H1 (cell line): ENCODE results near the gene TMPRSS3. TPM values are rescaled to one million over a fixed set of nuclear protein-coding genes. Genes with fewer than 3 reads are reported as not detected.

Experiments
- CTCF ChIA-PET: fragments of 300-600 bp; sonication (Branson Sonifier 250); formaldehyde crosslinking; loops from one replicate; lab custom pipeline; 2021; ENCODE audit not compliant: partially characterized antibody; lab: Charles Lee
- POLR2A ChIA-PET: fragments of 300-600 bp; sonication (Branson Sonifier 250); formaldehyde crosslinking; loops from one replicate; lab custom pipeline; 2021; ENCODE audit warnings: inconsistent platforms; ENCODE audit not compliant: partially characterized antibody; lab: Charles Lee
- DNase-seq, 2 experiments: peaks; one replicate each; pipeline versions ENCODE4 v3.0.0 to v3.0.0-alpha.2; 2010 to 2022; ENCODE audit warnings: low spot score in 2 of 2, low read depth in 1 of 2, mixed read lengths in 1 of 2
- FAIRE-seq: peaks from 2 replicates; lab custom pipeline; 2011; peaks lifted over from hg19 to GRCh38; lab: Jason Lieb, UNC
- H2AFZ ChIP-seq: 2 replicates; pipeline ENCODE4 v1.8.1; 2012; ENCODE audit warnings: low read length, inconsistent platforms
- H2AK5ac ChIP-seq: 2 replicates; pipeline ENCODE4 v1.6.1; 2013; ENCODE audit warnings: low read depth, low read length
- H2BK120ac ChIP-seq: replicated peaks from 2 replicates; pipeline ENCODE3; 2013; ENCODE audit warnings: low read depth, low read length, inconsistent platforms
- H2BK12ac ChIP-seq: 2 replicates; pipeline ENCODE4 v1.6.1; 2013; ENCODE audit warnings: low read depth, low read length
- H2BK15ac ChIP-seq: 2 replicates; pipeline ENCODE4 v1.6.1; 2013; ENCODE audit warnings: low read length
- H2BK20ac ChIP-seq: 2 replicates; pipeline ENCODE4 v1.6.1; 2013; ENCODE audit warnings: low read length
- H2BK5ac ChIP-seq: 2 replicates; pipeline ENCODE4 v1.6.1; 2013; ENCODE audit warnings: low read depth, low read length
- H3K14ac ChIP-seq: 2 replicates; pipeline ENCODE4 v1.6.1; 2013; ENCODE audit warnings: inconsistent platforms; ENCODE audit not compliant: insufficient read length
- H3K18ac ChIP-seq: 2 replicates; pipeline ENCODE4 v1.6.1; 2013; ENCODE audit warnings: low read length; ENCODE audit errors: extremely low read depth
- H3K23ac ChIP-seq: 2 replicates; pipeline ENCODE4 v1.6.1; 2013; ENCODE audit warnings: inconsistent platforms; ENCODE audit not compliant: insufficient read length
- H3K23me2 ChIP-seq: 2 replicates; pipeline ENCODE4 v1.6.1; 2013; ENCODE audit warnings: low read depth, low read length
- H3K27ac ChIP-seq: 2 replicates; pipeline ENCODE4 v1.6.1; 2011; ENCODE audit warnings: low read depth, low read length, inconsistent platforms
- H3K27me3 ChIP-seq, 4 experiments: replicated peaks in 1 of 4; 1 replicate in 1 of 4; 2 replicates in 3 of 4; pipeline versions ENCODE4 v1.6.1 to v1.8.1; 2011 to 2013; ENCODE audit warnings: low read length in 3 of 4, mild to moderate bottlenecking in 3 of 4, inconsistent platforms in 2 of 4, mixed read lengths in 2 of 4, moderate library complexity in 1 of 4; ENCODE audit not compliant: control insufficient read depth in 3 of 4, insufficient read depth in 3 of 4; ENCODE audit errors: extremely low read depth in 1 of 4
- H3K36me3 ChIP-seq, 4 experiments: 2 replicates each; pipeline versions ENCODE4 v1.6.1 to v1.8.1; 2011 to 2013; ENCODE audit warnings: mild to moderate bottlenecking in 4 of 4, low read length in 3 of 4, moderate library complexity in 2 of 4, control low read depth in 1 of 4, inconsistent platforms in 1 of 4; ENCODE audit not compliant: insufficient read depth in 4 of 4, control insufficient read depth in 2 of 4
- H3K4ac ChIP-seq: replicated peaks from 2 replicates; pipeline ENCODE3; 2013; ENCODE audit warnings: low read length, low read depth, mixed read lengths, inconsistent platforms; ENCODE audit not compliant: insufficient read length
- H3K4me1 ChIP-seq, 4 experiments: replicated peaks in 1 of 4; 1 replicate in 1 of 4; 2 replicates in 3 of 4; pipeline versions ENCODE4 v1.6.1 to v1.8.1; 2011 to 2013; ENCODE audit warnings: low read length in 3 of 4, inconsistent platforms in 2 of 4, mixed read lengths in 1 of 4; ENCODE audit not compliant: insufficient read depth in 4 of 4, control insufficient read depth in 3 of 4
- H3K4me2 ChIP-seq, 2 experiments: 2 replicates each; pipeline versions ENCODE4 v1.6.1 to v1.8.1; 2011 to 2013; ENCODE audit warnings: low read depth in 2 of 2, low read length in 2 of 2, control low read depth in 1 of 2, inconsistent platforms in 1 of 2, mild to moderate bottlenecking in 1 of 2; ENCODE audit not compliant: insufficient read depth in 1 of 2
- H3K4me3 ChIP-seq, 4 experiments: fragments of 200-600, 300-600 bp in 1 of 4; sonication (generic), shearing (Covaris generic), sonication (Bioruptor Twin) in 1 of 4; 2 replicates each; pipeline versions ENCODE4 v1.5.1 to v1.8.1; 2011 to 2016; ENCODE audit warnings: low read length in 4 of 4, low read depth in 3 of 4, control low read depth in 2 of 4, inconsistent platforms in 2 of 4, mild to moderate bottlenecking in 2 of 4, mixed read lengths in 1 of 4, moderate library complexity in 1 of 4; ENCODE audit not compliant: insufficient read depth in 2 of 4; ENCODE audit errors: extremely low read depth in 1 of 4
- H3K56ac ChIP-seq: replicated peaks from 2 replicates; pipeline ENCODE3; 2013; ENCODE audit warnings: low read depth, mild to moderate bottlenecking, mixed read lengths, low read length, inconsistent platforms; ENCODE audit not compliant: insufficient read length
- H3K79me1 ChIP-seq: 2 replicates; pipeline ENCODE4 v1.6.1; 2013; ENCODE audit warnings: low read depth, low read length, control low read depth
- H3K79me2 ChIP-seq, 2 experiments: 2 replicates each; pipeline versions ENCODE4 v1.6.1 to v1.8.1; 2012 to 2013; ENCODE audit warnings: low read length in 2 of 2, mild to moderate bottlenecking in 2 of 2, inconsistent platforms in 1 of 2; ENCODE audit not compliant: insufficient read depth in 2 of 2, control insufficient read depth in 1 of 2
- H3K9ac ChIP-seq, 4 experiments: replicated peaks in 1 of 4; 1 replicate in 1 of 4; 2 replicates in 3 of 4; pipeline versions ENCODE4 v1.6.1 to v1.8.1; 2011 to 2013; ENCODE audit warnings: low read depth in 3 of 4, low read length in 3 of 4, control low read depth in 2 of 4, mild to moderate bottlenecking in 2 of 4, moderate library complexity in 2 of 4, inconsistent platforms in 1 of 4; ENCODE audit errors: extremely low read depth in 1 of 4
- H3K9me3 ChIP-seq, 2 experiments: 2 replicates each; pipeline versions ENCODE4 v1.6.1 to v1.8.1; 2012 to 2013; ENCODE audit warnings: mild to moderate bottlenecking in 2 of 2, moderate library complexity in 2 of 2, control low read depth in 1 of 2, inconsistent platforms in 1 of 2, low read depth in 1 of 2, low read length in 1 of 2, mixed read lengths in 1 of 2; ENCODE audit not compliant: insufficient read depth in 2 of 2
- H4K20me1 ChIP-seq, 2 experiments: replicated peaks in 1 of 2; 2 replicates each; pipeline versions ENCODE3 to v1.8.1; 2011 to 2013; ENCODE audit warnings: inconsistent platforms in 2 of 2, low read length in 2 of 2, mild to moderate bottlenecking in 1 of 2; ENCODE audit not compliant: insufficient read depth in 2 of 2, control insufficient read depth in 1 of 2
- H4K5ac ChIP-seq: 2 replicates; pipeline ENCODE4 v1.6.1; 2013; ENCODE audit warnings: low read length, low read depth, mixed read lengths, inconsistent platforms; ENCODE audit not compliant: insufficient read length
- H4K8ac ChIP-seq: 2 replicates; pipeline ENCODE4 v1.8.0; 2013; ENCODE audit warnings: mild to moderate bottlenecking, moderate library complexity, low read length, inconsistent platforms; ENCODE audit not compliant: insufficient read depth; ENCODE audit errors: extremely low read depth
- H4K91ac ChIP-seq: replicated peaks from 2 replicates; pipeline ENCODE3; 2013; ENCODE audit warnings: low read length, mixed read lengths, inconsistent platforms; ENCODE audit not compliant: insufficient read length
- ASH2L ChIP-seq: fragments of 200-600, 300-600 bp; sonication (generic); IDR thresholded peaks from one replicate; pipeline ENCODE4 v1.7.1; 2017; ENCODE audit warnings: low read length
- CBX8 ChIP-seq: fragments of 300-800, 300-1000 bp; sonication (generic); IDR thresholded peaks from 2 replicates; pipeline ENCODE4 v1.7.1; 2016; ENCODE audit warnings: low read depth, low read length, borderline replicate concordance
- EGR1 ChIP-seq: IDR thresholded peaks from 2 replicates; pipeline ENCODE4 v1.6.1; 2011; ENCODE audit warnings: low read depth, low read length, borderline replicate concordance
- JUN ChIP-seq: IDR thresholded peaks from 2 replicates; pipeline ENCODE4 v1.6.1; 2011; ENCODE audit warnings: low read depth, mild to moderate bottlenecking, improper control_type of control experiment, low read length
- JUND ChIP-seq: IDR thresholded peaks from 2 replicates; pipeline ENCODE4 v1.6.1; 2011; ENCODE audit warnings: mild to moderate bottlenecking, improper control_type of control experiment, low read length
- NRF1 ChIP-seq: IDR thresholded peaks from 2 replicates; pipeline ENCODE4 v1.6.1; 2011; ENCODE audit warnings: mild to moderate bottlenecking, low read depth, low read length, improper control_type of control experiment
- POLR2A ChIP-seq, 2 experiments: IDR thresholded peaks; 1 replicate in 1 of 2; 2 replicates in 1 of 2; pipeline ENCODE4 v1.6.1; 2011; ENCODE audit warnings: low read depth in 2 of 2, low read length in 2 of 2, mild to moderate bottlenecking in 2 of 2; ENCODE audit errors: control extremely low read depth in 1 of 2
- RBBP5 ChIP-seq: IDR thresholded peaks from 2 replicates; pipeline ENCODE4 v1.7.1; 2012; ENCODE audit warnings: low read depth, mild to moderate bottlenecking, inconsistent platforms, low read length, moderate library complexity, borderline replicate concordance
- SAP30 ChIP-seq: fragments of 300-600 bp; sonication (generic); IDR thresholded peaks from 2 replicates; pipeline ENCODE4 v1.7.1; 2012; ENCODE audit warnings: low read length, moderate library complexity, mild to moderate bottlenecking, inconsistent platforms; ENCODE audit not compliant: insufficient read depth, insufficient replicate concordance
- SP1 ChIP-seq: IDR thresholded peaks from 2 replicates; pipeline ENCODE4 v1.6.1; 2011; ENCODE audit warnings: low read depth, low read length
- TAF7 ChIP-seq: optimal IDR thresholded peaks from 2 replicates; pipeline ENCODE3; 2011; ENCODE audit warnings: low read depth, mild to moderate bottlenecking, inconsistent platforms, low read length, moderate library complexity, borderline replicate concordance
- TEAD4 ChIP-seq: IDR thresholded peaks from 2 replicates; pipeline ENCODE4 v1.6.1; 2012; ENCODE audit warnings: low read depth, low read length, inconsistent platforms, mixed read lengths
- YY1 ChIP-seq: IDR thresholded peaks from 2 replicates; pipeline ENCODE4 v1.6.1; 2011; ENCODE audit warnings: low read depth, mild to moderate bottlenecking, low read length
- WGBS, 2 experiments: shearing (Covaris generic) in 1 of 2; methylation state at CpG; one replicate each; pipeline versions ENCODE4 v1.1.6 to v1.1.7; 2013 to 2015; ENCODE audit warnings: low lambda C conversion rate in 2 of 2, mixed read lengths in 2 of 2, inconsistent platforms in 1 of 2, low coverage in 1 of 2, missing lambda C conversion rate in 1 of 2; ENCODE audit not compliant: insufficient replicate concordance in 2 of 2, insufficient coverage in 1 of 2, insufficient read length in 1 of 2; ENCODE audit errors: extremely low coverage in 1 of 2, missing lambda C conversion rate in 1 of 2; 5-methylcytosine and 5-hydroxymethylcytosine counted together
- polyA plus RNA-seq, 7 experiments: library from polyadenylated mRNA; depleted of rRNA in 3 of 7; stranded (reverse) in 5 of 7; unstranded in 2 of 7; fragments of >200 nt in 5 of 7; fragments of 200-250 nt in 2 of 7; gene quantifications; 1 replicate in 5 of 7; 2 replicates in 1 of 7; 4 replicates in 1 of 7; pipeline versions ENCODE4 v1.2.1 to v1.2.3, GENCODE V29; 2011 to 2013; ENCODE audit warnings: missing spikeins in 2 of 7, mixed read lengths in 2 of 7
- total RNA-seq: library from RNA; stranded (reverse); fragmentation: NEBNext Ultra II Directional; extraction: Animal tissue kit (Norgen Biotek cat#: 25700); gene quantifications from 2 replicates; pipeline ENCODE4 v1.2.1, GENCODE V29; 2021
- TF ChIP-seq, protein P1 (sequence below): IDR thresholded peaks from 2 replicates; pipeline ENCODE4 v1.6.1; 2011; ENCODE audit warnings: low read depth, mild to moderate bottlenecking, low read length; ENCODE audit not compliant: insufficient read depth

The TMPRSS3 gene
- total and polyA plus RNA-seq, 2 of the 8 experiments (the other 6 are each of a cell fraction or from before 2014, with no cell fraction given) = 0.38 TPM; not detected in 1

DNA sequence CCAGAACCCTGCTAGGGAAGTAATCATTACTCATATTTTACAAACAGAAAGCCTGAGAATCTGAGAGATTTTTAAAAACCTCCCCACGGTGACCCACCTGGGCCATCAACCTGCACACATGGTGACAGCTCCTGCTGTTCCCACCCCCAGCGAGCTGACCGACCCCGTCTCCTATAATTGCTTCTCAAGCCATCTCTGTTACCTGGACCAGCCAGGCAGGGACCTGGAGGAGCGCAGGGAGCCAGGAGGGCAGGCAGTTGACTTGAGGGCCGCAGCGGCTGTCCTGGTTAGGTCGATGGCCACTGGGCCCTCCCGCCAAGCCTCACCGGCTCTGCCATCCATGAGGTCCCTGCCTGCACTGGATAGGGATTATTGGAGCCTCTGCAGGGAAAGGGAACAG is 52.8 kb downstream of the TMPRSS3 start:
- CTCF ChIA-PET = interaction anchor here (1.3 to 11.6 kb wide), 3 partner anchors 25 to 38 kb away, joined by 3 to 137 read pairs (median 6); partner anchors contain the start of gene TFF3
- no peak overlapping the region for H4K5ac ChIP-seq
- H3K23me2 ChIP-seq = no peaks in the 10 kb centered on the region
- no peaks in the 10 kb centered on the region for H4K20me1 ChIP-seq
- POLR2A ChIA-PET = no interaction called here
- FAIRE-seq (no peak), DNase-seq (peak in 1 of 2 experiments; percentile 36)
- no peak overlapping the region for H3K56ac ChIP-seq
- no peak overlapping the region for H3K4ac ChIP-seq
- no peak overlapping the region for H2AK5ac ChIP-seq
- H2BK20ac ChIP-seq = no peak overlapping the region
- no peaks in the 10 kb centered on the region for H3K36me3 ChIP-seq
- H3K9me3 ChIP-seq = no peaks in the 10 kb centered on the region
- H3K9ac ChIP-seq = no peak overlapping the region
- no peak overlapping the region for H3K4me2 ChIP-seq
- no peak overlapping the region for H2BK15ac ChIP-seq
- H3K23ac ChIP-seq = no peak overlapping the region
- H3K79me1 ChIP-seq = no peaks in the 10 kb centered on the region
- 78% methylated on average over 10 of the region's 10 CpGs; no CpG with 5 or more reads in 1 of the 2 experiments for WGBS, 2 experiments
- peak overlapping the region; percentile 34 for H4K91ac ChIP-seq
- H3K27ac ChIP-seq = no peak overlapping the region
- no peak overlapping the region for H2AFZ ChIP-seq
- H2BK5ac ChIP-seq = no peak overlapping the region
- H3K14ac ChIP-seq = no peak overlapping the region
- H3K4me3 ChIP-seq = no peak overlapping the region
- no peak overlapping the region for H4K8ac ChIP-seq
- no peaks in the 10 kb centered on the region for H3K79me2 ChIP-seq
- no peaks in the 10 kb centered on the region for H3K27me3 ChIP-seq
- no peak overlapping the region for H3K18ac ChIP-seq
- no peak overlapping the region for H2BK12ac ChIP-seq
- peaks cover 0 to 4% (median 2%) of the 10 kb centered on the region in 4 experiments; a peak in 3 of 7 replicates for H3K4me1 ChIP-seq
- H2BK120ac ChIP-seq = no peak overlapping the region
- TF ChIP-seq TAF7 (no peak), SAP30 (no peak), EGR1 (no peak), NRF1 (no peak), SP1 (no peak), CBX8 (no peak), JUND (no peak), TEAD4 (no peak), YY1 (no peak), ASH2L (no peak), RBBP5 (no peak), JUN (no peak), POLR2A (IDR thresholded peaks at IDR 0.05; ENCODE audit: control extremely low read depth in 1 of 2, low read depth in 2 of 2, low read length in 2 of 2) (no peak)
- TF ChIP-seq, protein P1, sequence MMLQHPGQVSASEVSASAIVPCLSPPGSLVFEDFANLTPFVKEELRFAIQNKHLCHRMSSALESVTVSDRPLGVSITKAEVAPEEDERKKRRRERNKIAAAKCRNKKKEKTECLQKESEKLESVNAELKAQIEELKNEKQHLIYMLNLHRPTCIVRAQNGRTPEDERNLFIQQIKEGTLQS = no peak
